ENCODE results near the gene SLC25A42.

GRCh38 chr19:19123386-19123785, 59.6 kb downstream of the SLC25A42 start:
- TF ChIP-seq CTCF (IDR thresholded peaks at IDR 0.05): no peak
- TF ChIP-seq POLR2A (IDR thresholded peaks at IDR 0.05): no peak
